Testis (tissue), 3 donors: ENCODE measurements around the gene EDEM3. TPM values are rescaled to one million over a fixed set of nuclear protein-coding genes. Genes with fewer than 3 reads are reported as not detected.
A peak's percentile ranks its signal among the peaks of the same experiment; 100 is the strongest.

Experiments
- DNase-seq: peaks from one replicate; pipeline ENCODE4 v3.0.0-alpha.2; 2019
- H3K27ac ChIP-seq, 2 donors: fragments of 200-600 bp; sonication (generic); one replicate each; pipeline ENCODE4 v1.5.1; 2019
- H3K27me3 ChIP-seq: fragments of 200-600 bp; sonication (generic); one replicate; pipeline ENCODE4 v1.5.1; 2019
- H3K36me3 ChIP-seq: fragments of 200-600 bp; sonication (generic); one replicate; pipeline ENCODE4 v1.5.1; 2017; ENCODE audit warnings: low read depth; ENCODE audit errors: missing control alignments
- H3K4me1 ChIP-seq: fragments of 200-600 bp; sonication (generic); one replicate; pipeline ENCODE4 v1.5.1; 2019
- H3K4me3 ChIP-seq, 2 donors: fragments of 200-600 bp; sonication (generic); one replicate each; pipeline ENCODE4 v1.5.1; 2017 to 2019
- H3K9me3 ChIP-seq: fragments of 200-600 bp; sonication (generic); one replicate; pipeline ENCODE4 v1.5.1; 2017
- CTCF ChIP-seq, 3 experiments: fragments of 450-650 bp in 2 of 3; fragments of 200-600 bp in 1 of 3; sonication (generic) in 1 of 3; IDR thresholded peaks; one replicate each; pipeline ENCODE4 v1.5.1; 2016 to 2019; ENCODE audit warnings: antibody characterized with exemption in 3 of 3, mild to moderate bottlenecking in 2 of 3, moderate library complexity in 1 of 3
- POLR2A ChIP-seq: fragments of 450-650 bp; IDR thresholded peaks from one replicate; pipeline ENCODE4 v1.6.1; 2017; ENCODE audit warnings: antibody characterized with exemption, mild to moderate bottlenecking, moderate library complexity
- WGBS, 2 donors: methylation state at CpG; one replicate each; pipeline ENCODE4 v1.1.5; 2018; 5-methylcytosine and 5-hydroxymethylcytosine counted together
- intact Hi-C: fragments of 100-400 bp; cut with DNase I; formaldehyde crosslinking; loops from one replicate; pipeline ENCODE4 v1.15.1; 2023; ENCODE audit warnings: low total_unique reads
- polyA plus RNA-seq: library from polyadenylated mRNA; stranded (reverse); fragments of 350-450 nt; fragmentation: Illumina TruSeq; extraction: RNeasy Lipid Tissue Mini Kit (QIAGEN cat#74804); gene quantifications from one replicate; pipeline ENCODE4 v1.2.3, GENCODE V29; 2014; ENCODE audit warnings: low read depth, low replicate concordance; ENCODE audit not compliant: insufficient read depth
- total RNA-seq, 2 donors: library from RNA; depleted of rRNA; stranded (reverse); fragments of >200 nt; gene quantifications; one replicate each; pipeline ENCODE4 v1.2.3, GENCODE V29; 2016

EDEM3 gene
- total and polyA plus RNA-seq, 3 donors from 2014 or later: 20.7 to 41.0 (median 23.5) TPM

- no peaks in the 10 kb centered on the region for H3K36me3 ChIP-seq
- no peaks in the 10 kb centered on the region for H3K4me1 ChIP-seq
- no peak for DNase-seq
- intact Hi-C loops: no loop called here
- H3K27ac ChIP-seq: no peak overlapping the region
- H3K9me3 ChIP-seq: no peaks in the 10 kb centered on the region
- no peaks in the 10 kb centered on the region for H3K27me3 ChIP-seq
- no peak overlapping the region for H3K4me3 ChIP-seq
- TF ChIP-seq CTCF (IDR thresholded peaks at IDR 0.05): no peak
- TF ChIP-seq POLR2A: no peak
- WGBS, 2 donors: 87 to 89% methylated on average over 1 of the region's 1 CpG
Measured at GRCh38 chr1:184781941-184782340, 27.3 kb upstream of the EDEM3 start.

GRCh38 chr1:184775885-184776284, 21.2 kb upstream of the EDEM3 start:
- no peak overlapping the region for H3K27ac ChIP-seq
- DNase-seq: no peak
- no peaks in the 10 kb centered on the region for H3K27me3 ChIP-seq
- 38 to 69% methylated on average over 2 of the region's 2 CpGs for WGBS, 2 donors
- no peaks in the 10 kb centered on the region for H3K4me1 ChIP-seq
- H3K9me3 ChIP-seq: no peaks in the 10 kb centered on the region
- TF ChIP-seq CTCF (IDR thresholded peaks at IDR 0.05): no peak
- no peak for TF ChIP-seq POLR2A
- no peak overlapping the region for H3K4me3 ChIP-seq
- H3K36me3 ChIP-seq: no peaks in the 10 kb centered on the region
- intact Hi-C loops: no loop called here

- no peaks in the 10 kb centered on the region for H3K9me3 ChIP-seq
- H3K27me3 ChIP-seq: no peaks in the 10 kb centered on the region
- TF ChIP-seq CTCF (IDR thresholded peaks at IDR 0.05) (no peak), POLR2A (no peak)
- H3K36me3 ChIP-seq: no peaks in the 10 kb centered on the region
- H3K4me1 ChIP-seq: no peaks in the 10 kb centered on the region
- no peak for DNase-seq
- no peak overlapping the region for H3K27ac ChIP-seq
- intact Hi-C loops: no loop called here
- H3K4me3 ChIP-seq: no peak overlapping the region
Measured at GRCh38 chr1:184775329-184775728, 20.7 kb upstream of the EDEM3 start.

GRCh38 chr1:184773762-184774320, 19.2 kb upstream of the EDEM3 start:
- Histone ChIP-seq H3K4me3 (no peak overlapping the region), H3K27ac (no peak overlapping the region), H3K36me3 (no peaks in the 10 kb centered on the region), H3K27me3 (no peaks in the 10 kb centered on the region), H3K9me3 (no peaks in the 10 kb centered on the region), H3K4me1 (no peaks in the 10 kb centered on the region)
- intact Hi-C loops: no loop called here
- no peak for TF ChIP-seq POLR2A
- 64 to 66% methylated on average over 4 of the region's 4 CpGs for WGBS, 2 donors
- peak; percentile 54 for DNase-seq

GRCh38 chr1:184771190-184771691, 16.6 kb upstream of the EDEM3 start:
- no peak for TF ChIP-seq CTCF (IDR thresholded peaks at IDR 0.05)
- no peak for TF ChIP-seq POLR2A
- Histone ChIP-seq H3K27me3 (no peaks in the 10 kb centered on the region), H3K4me1 (no peaks in the 10 kb centered on the region), H3K4me3 (no peak overlapping the region), H3K27ac (no peak overlapping the region), H3K36me3 (no peaks in the 10 kb centered on the region), H3K9me3 (no peaks in the 10 kb centered on the region)
- intact Hi-C loops: no loop called here
- WGBS, 2 donors: 74 to 75% methylated on average over 7 of the region's 7 CpGs
- no peak for DNase-seq
